ENCODE data around the gene RPS6KA1.

The RPS6KA1 gene

DNA sequence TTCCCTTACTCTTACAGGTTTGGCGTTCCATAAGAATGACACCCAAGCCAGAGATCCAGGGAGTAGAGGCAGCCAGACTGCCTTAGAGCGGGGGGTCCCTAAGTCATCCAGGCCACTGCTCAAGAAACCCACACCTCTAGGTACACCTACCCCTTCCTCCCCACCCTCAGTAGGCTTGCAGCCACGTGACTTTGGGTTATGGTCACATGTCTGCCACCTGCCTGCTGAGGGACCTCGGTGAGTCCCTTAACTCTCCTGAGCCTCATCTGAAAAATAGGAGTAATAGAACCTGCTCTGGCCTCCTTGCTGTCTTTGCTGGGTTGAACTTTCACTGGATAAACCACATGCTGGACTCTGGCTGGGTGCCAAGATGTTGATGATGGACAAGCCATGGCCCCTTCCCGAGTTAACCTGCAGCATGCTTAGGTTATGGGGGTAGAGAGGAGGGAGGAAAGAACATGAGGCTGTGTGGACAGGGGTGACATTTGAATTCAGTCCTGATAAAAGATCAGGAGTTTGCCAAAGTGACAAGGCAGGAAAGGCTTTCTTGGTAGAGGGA, 4.5 kb downstream of the RPS6KA1 start:
- DNase-seq = no peak

DNA sequence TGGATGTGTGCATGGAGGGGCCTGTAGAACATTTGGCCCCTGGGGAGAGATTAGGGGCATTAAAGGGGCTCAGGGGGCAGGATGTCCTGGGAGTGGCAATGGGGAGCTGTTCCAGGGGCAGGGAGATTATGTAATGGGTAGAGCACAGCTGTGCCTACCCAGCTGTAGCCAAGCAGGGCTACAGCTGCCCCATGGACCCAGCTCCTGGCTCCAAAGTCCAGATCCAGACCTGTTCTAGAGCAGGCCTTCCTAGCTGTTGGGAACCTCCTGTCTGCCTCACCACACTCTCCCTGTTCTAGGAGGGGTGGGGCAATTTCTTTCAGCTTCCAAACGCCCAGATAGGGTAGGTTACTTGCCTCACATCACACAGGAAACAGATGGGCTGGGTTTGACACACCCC, 5.6 kb downstream of the RPS6KA1 start:
- DNase-seq = no peak

DNA sequence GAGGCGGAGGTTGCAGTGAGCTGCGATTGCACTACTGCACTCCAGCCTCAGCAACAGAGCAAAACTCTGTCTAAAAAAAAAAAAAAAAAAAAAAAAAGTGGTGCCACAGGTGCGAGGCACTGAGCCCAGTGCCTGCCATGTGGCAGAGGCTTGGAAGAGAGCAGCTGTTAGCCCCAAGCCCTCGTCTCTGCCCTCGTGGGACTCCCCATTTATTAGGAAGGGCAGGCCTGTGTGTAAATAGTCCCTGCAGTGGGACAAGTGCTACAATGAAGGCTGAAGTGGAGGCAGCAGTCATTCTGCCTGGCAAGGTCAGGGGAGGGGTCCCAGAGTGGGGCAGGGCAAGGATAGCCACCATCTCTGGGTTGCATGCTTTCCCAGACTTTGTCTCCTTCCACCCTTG, 6.5 kb downstream of the RPS6KA1 start:
- no peak for DNase-seq

DNA sequence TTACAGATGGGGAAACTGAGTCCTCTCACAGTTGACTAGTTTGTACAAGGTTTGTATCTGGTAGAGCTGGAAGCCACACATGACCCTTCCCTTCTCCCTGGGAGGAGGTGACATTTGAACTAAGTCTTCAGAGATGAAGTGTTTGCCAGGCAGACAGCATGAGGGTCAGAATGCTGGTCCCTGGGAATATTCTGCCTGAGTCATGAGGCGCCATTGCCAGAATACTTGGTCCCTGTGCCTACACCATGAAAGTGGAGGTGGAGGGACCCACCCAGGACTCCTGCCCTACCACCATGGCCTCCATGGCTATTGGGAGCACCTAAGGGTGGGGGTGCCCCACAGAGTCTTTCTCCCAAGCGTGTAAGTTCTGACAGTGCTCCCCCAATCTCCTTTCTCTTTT, 7.0 kb downstream of the RPS6KA1 start:
- DNase-seq = no peak

DNA sequence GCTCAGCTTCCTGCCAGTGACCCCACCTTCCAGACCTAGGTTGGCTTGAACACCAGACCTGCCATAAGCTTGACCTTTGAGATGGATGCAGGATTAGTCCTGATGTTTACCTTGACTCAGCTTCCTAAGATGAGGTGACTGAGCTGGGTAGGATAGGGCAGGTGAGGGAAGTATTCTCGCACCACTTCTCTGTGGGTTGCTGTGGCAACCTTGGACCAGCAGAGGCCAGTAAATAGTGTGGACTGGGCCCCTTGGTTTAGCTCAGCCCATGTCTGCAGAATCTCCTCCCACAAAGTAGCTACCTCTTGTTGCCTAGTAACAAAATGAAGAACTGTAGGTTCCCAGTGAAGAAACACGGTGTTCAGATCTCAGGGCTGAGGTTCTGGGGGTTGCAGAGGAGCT, 8.4 kb downstream of the RPS6KA1 start:
- DNase-seq = peak; percentile 45

DNA sequence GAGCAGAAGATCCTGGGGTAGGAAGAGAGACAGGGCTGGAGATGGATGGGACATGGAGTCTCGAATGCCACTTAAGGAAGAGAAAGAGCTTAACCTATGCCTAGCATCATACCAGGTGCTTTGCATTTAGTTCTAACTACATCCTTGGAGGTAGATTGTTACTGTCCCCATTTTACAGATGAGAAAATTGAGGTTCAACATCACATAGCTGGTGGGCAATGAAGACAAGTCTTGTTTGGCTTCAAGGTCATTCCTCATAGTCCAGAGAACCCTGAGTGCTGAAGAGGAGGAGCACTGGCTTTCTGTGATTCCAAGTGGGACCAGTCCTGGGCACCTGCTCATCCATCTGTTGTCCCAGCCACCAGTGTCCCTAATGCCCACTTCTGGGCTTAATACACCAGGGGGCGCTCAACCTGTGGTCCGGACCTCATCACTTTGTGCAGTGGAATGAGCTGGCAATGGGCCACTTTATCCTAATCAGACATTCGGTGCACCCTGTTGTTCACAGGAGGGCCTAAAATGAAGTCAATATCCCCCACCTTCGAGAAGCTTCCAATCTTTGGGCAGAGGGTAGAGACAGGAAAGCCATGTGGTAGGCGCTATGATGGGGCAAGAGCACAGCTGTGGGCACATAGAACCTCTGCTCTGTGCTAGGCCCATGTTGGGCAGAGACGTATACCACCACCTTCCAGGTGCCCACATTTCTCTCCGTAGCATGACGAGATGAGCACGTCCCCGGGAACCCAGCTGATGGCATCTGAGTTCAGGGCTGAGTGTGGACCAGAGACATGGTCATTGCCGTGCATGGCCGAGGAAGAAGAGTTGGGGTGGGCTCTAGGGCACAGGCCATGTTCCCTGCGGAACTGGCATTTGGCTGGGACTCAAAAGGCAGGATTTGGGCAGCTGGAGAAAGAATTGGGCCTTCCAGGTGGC, 9.2 kb downstream of the RPS6KA1 start:
- DNase-seq = peak; percentile 59

DNA sequence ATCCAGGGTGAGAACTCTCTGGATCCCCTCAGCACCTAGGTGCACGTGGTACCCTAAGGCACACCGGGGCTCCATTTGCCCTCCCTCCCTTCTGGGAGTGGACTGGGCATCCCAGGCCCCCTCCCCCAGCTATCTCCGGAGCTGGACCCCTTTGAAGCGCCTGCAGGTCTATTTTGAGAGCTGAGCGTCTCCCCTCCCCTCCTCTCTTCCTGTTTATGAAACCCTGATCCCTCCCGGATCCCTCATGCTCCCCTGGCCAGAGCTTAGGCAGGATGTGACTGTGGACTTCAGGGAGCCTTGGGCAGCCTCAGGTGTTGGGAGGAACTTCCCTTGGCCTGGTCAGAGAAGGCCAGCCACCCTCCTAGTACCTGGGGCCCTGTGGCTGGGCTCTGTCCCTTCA, 10.2 kb downstream of the RPS6KA1 start:
- no peak for DNase-seq

DNA sequence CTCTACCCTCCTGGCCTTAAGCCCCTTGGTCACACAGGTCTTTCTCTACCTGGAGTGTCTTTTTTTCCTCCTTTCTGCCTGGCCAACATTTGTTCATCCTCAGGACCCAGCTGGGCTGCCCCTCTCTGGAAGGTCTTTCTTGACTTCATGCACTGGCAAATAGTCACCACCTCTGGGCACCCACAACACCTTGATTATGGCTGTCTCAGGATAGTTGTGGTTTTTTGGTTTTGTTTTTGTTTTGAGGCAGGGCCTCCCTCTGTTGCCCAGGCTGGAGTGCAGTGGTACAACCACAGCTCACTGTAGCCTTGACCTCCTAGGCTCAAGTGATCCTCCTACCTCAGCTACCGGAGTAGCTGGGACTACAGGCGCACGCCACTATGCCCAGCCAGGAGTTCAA, 10.8 kb downstream of the RPS6KA1 start:
- no peak for DNase-seq

DNA sequence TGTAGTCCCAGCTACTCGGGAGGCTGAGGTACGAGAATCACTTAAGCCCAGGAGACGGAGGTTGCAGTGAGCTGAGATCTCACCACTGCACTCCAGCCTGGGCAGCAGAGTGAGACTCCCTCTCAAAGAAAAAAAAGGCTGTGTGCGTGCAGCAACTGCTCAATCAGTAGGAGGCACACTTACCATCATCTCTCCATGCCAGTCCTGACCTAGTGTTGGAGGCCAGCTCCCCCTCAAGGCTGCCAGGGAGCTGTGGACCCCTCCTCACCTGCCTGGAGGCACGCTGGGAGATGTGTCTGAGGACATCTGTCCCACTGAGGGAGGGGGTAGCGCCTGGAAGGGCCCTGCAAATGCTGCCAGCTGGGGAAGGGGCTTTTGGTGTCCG, 11.9 kb downstream of the RPS6KA1 start:
- DNase-seq = no peak

DNA sequence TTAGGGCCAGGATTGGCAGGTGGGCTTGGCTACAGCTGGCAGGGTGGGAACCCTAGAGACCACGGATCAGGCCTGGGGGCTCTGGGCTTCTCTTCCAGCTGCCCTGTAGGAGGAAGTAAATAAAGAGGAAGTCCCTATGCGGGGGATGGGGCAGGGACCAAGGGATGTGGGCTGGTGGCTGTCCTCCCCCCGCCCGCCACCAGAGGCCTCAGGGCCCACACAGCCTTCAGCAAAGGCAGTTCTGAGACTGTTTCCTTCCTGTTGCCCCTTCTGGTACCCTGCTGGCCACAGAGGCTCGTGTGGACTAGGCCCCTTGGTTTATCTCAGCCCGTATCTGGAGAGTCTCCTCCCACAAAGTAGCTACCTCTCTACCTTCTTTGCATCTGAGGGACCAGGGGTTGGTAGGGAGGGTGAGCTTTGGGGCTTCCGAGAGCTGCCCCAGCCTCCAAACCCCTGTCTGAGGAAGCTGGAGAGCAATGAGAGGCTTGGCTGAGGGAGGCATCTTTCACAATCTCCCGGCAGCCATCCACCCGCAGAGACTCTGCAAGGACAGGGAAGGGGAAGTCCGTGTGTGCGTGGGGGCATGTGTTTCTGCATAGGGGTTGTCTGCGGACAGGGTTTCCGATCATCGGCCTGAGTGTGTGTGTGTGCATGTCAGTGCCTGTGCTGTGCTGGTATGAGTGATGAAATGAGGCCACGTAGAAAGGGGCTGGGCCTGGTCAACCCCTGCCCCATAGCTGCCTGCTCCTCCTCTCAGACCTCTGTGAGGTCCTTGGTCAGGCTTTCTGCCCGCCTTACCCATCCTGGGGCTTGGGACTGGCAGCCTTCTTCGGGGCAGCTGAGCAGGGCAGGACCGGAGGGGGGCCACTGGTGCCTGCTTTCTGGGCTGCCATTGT, 12.5 kb downstream of the RPS6KA1 start:
- peak; percentile 84 for DNase-seq

DNA sequence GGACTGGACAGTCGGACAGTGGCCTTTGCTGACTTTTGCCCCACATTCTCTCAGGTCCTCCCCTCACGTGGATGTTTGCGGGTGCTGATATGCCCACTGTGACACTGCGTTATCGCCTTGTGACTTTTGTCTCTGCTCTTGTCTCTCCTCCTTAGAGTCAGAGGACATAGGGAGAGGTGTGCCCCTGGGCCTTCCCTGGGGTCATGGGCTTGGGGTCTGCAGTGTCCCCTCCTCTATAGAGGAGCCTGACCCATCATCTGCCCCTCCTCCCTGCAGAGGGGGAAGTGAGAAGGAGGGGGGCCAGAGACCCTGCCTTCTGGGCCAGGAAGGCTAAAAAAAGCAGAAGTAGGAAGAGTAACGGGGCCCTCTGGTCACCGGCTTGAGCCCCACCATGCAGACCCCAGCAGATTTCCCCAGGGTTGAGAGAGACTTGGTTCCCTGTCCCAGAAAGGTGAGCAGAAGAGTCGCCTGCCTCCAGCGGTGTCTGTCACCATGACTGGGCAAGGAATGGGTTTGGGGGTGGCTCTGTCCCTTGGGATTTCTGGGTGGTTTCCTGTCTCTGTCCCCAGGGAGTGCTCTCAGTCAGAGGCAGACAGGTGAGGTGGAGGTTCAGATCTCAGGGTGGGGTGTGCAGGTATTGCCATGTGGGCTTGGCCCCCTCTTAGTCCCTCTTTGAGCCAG, 13.3 kb downstream of the RPS6KA1 start:
- DNase-seq = no peak

DNA sequence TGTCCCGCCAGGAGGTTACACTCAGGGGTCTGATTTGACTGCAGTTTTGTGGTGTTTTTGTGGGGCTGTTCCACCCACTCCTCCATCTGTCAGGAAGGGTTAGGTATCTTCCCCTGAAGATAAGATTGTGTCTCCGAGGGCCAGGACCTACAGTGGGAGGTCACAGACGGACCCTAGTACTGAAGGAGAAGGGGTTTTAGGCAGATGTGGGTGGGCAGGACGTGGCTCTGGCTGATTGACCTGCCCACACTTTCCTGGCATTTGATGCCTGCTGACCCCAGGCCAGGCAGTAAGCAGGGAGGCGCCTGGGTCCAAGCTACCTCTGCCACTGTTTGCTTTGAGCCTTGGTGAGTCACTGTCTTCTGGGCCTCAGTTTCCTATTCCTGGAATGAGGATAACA, 13.9 kb downstream of the RPS6KA1 start:
- no peak for DNase-seq

DNA sequence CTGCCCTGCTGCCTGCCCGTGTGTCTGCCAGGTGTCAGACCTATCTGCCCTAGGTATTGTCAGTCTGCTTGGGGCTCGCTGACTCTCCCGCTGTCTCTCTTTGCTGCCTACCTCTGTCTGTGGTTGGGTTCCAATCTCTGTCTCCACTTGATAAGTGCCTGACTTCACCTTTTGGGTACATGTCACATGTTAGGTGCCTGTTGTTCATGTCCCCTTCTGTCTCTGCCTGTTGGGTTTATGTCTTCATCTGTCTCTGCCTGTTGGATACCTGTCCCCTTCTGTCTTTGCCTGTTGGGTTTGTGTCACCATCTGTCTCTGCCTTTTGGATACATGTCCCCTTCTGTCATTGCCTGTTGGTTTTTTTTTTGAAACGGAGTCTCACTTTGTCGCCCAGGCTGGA, 14.6 kb downstream of the RPS6KA1 start:
- no peak for DNase-seq

DNA sequence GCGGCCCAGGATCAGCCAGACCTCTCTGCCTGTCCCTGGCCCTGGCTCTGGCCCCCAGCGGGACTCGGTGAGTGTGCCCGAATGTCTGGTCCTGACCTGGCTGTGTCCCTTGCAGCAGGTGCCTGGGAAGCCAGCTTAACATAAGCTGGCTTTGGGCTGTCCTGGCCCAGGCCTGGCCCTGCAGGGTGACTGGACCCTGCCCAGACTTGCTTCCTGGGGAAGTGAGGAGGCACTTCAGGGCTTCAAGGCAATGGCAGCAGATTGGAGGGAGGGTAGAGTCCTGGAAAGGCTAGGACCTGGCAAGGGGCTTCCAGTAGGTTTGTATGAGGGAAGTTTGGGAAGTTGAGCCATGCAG, 16.4 kb downstream of the RPS6KA1 start:
- DNase-seq = no peak

DNA sequence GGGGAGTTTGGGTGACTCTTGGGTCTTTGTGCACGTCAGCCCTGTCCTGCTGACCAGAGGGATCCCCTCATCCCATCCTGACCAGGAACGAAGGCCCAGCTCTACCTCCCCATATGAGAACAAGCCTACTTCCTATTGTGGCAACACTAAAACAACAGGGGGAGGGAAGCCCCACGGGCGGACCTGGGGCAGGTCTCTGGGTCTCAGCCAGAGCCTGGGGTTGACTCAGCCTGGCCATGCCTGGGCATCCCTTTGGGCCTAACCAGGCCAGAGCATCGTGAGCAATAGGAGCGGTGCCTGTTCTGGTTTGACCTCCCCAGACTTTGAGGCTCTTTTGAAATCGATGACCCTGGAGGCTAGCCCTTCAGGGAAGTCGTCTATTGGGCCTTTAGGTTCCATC, 16.8 kb downstream of the RPS6KA1 start:
- DNase-seq = no peak

DNA sequence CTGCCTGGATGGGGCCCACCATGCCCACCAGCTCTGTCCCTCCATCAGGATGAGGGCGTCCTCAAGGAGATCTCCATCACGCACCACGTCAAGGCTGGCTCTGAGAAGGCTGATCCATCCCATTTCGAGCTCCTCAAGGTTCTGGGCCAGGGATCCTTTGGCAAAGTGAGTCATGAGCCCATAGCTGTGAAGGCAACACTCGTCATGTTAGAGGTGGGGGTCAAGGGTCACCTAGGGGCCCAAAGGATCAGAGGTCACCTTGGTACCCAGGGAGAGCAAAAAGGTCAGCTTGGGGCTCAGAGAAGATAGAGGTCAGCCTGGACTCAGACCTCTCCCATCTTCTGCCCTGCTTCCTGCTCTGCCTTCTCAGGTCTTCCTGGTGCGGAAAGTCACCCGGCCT, 17.3 kb downstream of the RPS6KA1 start:
- no peak for DNase-seq

DNA sequence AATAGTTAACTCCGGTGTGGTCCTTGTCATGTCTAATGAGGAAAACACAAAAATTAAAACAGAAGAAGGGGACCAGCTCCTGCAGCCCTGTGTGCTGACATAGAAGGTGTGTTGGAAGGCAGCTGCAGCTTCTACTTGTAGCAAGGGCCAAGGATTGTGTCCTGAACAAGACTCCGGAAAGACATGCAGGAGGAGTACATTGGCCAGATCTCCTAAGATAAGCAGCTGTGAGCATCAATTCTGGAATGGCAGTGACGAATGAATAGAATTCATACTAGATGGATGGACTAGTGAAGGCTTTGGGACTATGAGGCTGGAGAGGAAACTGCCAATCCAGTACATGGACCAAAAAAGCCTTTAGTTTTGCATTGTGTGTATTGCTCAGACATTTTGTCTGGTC, 19.3 kb downstream of the RPS6KA1 start:
- no peak for DNase-seq

DNA sequence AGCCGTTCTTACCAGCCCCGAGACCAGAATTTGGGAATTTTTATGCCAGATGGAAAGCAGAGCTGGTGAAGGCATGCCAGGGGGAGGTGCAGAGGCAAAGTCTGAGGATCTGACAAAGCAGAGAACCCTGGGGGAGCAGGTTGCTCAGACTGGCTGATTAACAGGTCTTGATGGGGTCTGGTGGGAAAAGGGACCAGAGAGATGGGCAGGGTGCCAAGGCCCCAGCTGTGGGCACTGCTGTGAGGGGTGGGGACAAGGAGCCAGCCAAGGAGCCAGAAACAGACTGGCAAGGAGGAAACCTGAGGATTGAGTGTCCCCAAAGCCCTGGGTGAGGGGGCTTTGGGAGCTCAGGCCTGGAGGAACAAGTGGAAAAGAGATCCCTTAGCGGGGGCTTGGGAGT, 21.4 kb downstream of the RPS6KA1 start:
- no peak for DNase-seq

DNA sequence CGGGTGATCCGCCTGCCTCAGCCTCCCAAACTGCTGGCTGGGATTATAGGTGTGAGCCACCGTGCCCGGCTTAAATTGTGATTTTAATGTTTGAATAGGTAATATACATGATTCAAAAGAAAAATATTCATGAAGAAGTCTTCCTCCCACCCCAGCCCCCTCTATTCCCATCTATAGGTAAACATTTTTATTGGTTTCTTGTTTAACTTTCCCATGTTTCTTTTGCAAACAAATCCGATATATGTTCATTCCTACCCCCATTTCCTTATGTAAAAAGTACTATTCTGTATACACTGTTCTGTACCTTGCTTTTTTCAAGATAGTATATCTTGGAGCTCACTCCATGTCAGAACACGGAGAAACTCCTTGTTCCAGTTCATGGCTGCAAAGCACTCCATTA, 23.2 kb downstream of the RPS6KA1 start:
- no peak for DNase-seq

DNA sequence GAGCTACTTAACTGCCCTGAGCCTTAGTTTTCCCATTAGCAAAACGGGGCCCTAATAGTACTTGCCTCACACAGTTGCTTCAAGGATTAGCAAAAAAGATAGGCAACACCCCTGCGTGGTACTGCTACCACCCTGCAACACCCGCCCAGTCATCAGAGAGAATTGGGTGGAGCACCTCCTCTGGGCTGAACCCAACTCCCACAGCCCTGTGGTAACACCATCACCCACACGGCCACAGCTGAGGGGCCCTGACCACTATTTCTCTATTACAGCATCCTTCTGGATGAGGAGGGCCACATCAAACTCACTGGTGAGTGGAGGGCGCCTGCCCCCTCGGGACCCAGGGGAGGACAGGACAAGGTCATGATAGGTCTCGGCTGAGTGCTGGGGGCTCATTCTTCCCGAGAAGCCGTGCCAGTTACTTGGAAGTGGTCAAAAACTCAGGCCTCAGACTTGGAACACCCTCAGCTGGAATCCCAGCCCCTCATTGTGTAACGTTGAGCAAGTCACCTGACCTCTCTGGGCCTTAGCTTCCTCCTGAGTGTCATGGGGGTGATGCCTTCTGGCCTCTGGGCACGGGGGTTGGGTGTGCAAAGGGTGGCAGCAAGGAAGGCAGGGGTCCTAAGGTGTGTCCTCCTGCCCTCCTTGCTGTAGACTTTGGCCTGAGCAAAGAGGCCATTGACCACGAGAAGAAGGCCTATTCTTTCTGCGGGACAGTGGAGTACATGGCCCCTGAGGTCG, 24.6 kb downstream of the RPS6KA1 start:
- peak; percentile 24 for DNase-seq

DNA sequence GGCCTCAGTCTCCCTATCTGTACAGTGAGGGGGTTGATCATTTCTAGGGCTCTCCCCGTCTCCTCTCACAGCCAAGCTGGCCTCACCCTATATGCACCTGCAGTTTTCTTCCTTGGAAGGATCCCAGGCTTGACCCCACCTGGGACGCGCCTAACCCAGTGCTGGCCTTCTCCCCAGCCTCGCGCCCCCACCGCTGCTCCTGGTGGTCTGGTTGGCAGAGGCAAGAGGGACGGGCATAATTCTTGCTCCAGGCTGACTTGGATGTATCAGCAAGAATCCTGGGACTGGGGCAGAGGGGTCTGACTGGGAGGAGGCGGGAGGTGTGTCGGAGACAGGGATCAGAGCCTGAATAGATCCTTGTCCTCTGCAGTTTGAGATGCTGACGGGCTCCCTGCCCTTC, 25.2 kb downstream of the RPS6KA1 start:
- DNase-seq = no peak

DNA sequence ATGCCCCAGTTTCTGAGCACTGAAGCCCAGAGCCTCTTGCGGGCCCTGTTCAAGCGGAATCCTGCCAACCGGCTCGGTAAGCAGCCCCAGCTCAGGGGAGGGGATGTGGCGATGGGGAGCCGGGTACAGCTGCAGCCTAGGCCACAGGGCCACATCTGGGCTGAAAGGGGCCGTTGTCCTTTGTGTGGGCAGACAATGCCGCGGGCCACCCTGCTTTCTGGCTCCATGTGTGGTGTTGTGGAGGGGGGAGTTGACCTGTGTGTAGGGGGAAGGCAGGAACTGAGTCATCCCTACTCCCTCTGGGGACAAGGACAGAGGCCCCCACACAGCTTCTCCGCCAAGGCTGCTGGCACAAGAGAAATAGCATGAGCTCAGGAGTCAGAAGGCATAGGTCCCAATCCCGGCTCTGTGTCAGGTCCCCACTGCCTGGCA, 26.0 kb downstream of the RPS6KA1 start:
- no peak for DNase-seq
